Activated T-cell treated with anti-CD3 and anti-CD28 coated beads for 4 hours (primary cell): ENCODE measurements around the gene KLF11.
"Not testable (repeated sequence)": the region's sequence is repeated elsewhere in the genome, so short reads cannot be mapped to it uniquely, and the experiment has no call there.

Experiments used
- DNase-seq: peaks from one replicate; pipeline ENCODE4 v3.0.0-alpha.2; 2020

Gene KLF11

DNA sequence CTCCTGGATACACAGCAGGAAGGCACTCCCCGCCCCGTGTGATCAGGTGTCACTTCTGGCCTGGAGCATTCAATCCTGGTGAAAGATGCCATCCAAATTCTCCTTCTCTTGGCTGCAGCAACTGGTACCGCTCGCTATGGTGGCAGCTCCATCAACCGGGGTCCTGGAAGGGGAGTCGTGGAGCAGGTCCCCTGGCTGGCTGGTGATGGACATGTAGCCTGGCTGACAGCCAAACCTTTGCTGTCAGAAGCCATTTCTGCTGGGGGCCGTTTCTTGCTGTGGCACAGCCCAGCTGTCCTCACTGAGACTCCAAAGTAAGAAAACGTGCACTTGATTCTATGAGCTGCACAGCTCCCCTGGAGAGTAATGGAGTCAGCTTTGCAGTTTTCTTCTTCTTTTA, 44.0 kb downstream of the KLF11 start:
- DNase-seq = no peak

DNA sequence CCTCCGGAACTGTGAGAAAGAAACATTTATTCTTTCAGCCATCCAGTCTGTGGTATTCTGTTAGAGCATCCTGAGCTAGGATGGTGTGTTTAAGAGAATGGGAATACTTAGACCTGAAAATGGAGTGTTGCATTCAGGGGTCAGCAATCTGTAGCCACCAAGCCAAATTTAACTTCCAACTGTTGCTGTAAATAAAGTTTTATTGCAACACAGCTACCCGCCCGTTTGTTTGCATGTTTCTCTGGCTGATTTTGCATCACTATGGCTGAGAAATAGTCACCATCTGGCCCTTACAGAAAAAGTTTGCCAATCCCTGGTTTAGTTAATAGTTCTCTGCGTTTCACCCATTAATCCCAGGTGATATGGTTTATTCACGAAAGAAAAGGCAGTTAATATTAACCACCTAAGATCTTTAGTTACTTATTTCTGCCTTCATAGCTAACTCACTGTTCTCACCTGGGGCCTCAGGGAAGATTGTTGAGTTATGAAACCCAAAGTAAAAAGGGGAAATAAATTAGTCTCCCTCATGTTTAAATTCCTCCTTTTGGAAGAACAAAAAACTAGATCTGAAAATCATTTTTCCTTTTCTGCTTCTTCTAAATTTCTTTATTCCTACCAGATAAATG, 46.3 kb downstream of the KLF11 start:
- no peak for DNase-seq

DNA sequence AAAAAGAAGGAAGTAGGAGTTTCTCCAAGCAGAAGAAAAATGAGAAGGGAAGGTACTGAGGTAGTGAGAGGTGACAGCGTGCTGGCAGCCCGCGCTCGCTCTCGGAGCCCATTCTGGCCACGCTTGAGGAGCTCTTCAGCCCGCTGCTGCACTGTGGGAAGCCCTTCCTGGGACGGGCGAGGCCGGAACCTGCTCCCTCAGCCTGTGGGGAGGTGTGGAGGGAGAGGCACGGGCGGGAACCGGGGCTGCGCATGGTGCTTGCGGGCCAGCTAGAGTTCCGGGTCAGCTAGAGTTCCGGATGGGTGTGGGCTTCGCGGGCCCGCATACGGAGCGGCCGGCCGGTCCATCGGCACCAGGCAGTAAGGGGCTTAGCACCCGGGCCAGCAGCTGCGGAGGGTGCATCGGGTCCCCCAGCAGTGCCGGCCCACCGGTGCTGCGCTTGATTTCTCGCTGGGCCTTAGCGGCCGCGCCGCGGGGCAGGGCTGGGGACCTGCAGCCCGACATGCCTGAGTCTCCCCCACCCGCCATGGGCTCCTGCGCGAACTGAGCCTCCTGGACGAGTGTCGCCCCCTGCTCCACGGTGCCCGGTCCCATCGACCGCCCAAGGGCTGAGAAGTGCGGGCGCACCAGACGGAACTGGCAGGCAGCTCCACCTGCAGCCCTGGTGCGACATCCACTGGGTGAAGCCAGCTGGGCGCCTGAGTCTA, 48.0 kb downstream of the KLF11 start:
- DNase-seq = no peak

DNA sequence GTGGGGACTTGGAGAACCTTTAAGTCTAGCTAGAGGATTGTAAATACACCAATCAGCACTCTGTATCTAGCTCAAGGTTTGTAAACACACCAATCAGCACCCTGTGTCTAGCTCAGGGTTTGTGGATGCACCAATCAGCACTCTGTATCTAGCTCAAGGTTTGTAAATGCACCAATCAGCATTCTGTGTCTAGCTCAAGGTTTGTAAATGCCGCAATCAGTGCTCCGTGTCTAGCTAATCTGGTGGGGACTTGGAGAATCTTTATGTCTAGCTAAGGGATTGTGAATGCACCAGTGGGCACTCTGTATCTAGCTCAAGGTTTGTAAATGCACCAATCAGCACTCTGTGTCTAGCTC, 48.5 kb downstream of the KLF11 start:
- DNase-seq = not testable (repeated sequence)

DNA sequence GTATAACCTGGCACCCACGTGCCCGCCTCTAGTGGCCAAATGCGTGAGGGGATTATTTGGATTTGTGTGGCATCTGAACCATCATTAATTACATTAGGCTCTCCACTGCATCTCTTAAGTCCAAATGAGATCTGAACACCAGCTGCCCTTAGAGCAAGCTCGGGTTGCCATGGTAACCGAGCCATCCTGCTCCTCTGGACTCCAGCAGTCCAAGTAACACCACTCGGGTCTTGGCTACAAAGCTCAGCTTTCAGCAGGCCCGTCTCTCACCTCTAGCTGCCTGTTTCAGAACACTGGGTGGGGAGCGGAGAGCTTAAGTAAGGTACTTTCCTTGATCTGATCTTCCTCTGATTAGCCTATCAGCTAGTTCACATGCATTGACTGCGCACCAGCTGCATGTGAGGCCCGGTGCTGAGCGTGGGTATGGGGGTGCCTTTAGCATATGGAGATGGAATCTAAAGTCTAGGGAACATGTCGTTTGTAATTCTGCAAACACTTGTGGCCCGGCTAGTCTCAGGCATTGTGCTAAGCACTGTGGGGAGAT, 51.0 kb downstream of the KLF11 start:
- DNase-seq = no peak

DNA sequence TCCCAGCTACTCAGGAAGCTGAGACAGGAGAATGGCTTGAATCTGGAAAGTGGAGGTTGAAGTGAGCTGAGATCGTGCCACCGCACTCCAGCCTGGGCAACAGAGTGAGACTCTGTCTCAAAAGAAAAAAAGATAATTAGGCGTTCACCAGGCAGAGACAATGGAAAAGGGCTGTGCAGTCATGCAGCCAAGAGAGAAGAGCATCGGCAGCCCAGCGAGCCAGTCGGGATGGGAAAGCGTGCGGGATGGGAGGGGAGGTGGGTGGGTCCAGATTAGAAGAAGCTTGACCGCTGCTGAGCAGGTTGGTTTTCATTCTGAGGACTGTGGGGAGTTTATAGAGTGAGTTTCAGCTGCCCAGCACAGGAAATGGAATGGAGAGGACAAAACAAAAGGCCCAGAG, 51.8 kb downstream of the KLF11 start:
- no peak for DNase-seq

DNA sequence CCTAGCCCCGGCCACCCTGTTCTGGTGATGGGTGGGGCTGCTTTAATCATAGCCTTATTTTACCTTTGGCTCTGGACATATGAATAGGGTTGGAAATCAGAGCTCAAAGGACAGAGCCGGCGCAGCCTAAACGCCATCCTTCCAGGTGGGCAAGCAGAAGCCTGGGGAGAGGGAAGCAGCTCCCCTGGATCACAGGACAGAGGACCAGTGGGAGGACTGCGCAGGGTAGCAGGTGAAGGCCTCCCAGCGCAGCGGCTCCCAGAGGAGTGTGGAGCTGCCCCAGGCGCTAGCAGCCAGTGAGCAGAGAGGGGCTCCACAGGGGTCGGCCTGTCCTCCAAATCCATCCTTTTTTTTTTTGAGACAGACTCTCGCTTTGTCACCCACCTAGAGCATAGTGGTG, 53.3 kb downstream of the KLF11 start:
- no peak for DNase-seq

DNA sequence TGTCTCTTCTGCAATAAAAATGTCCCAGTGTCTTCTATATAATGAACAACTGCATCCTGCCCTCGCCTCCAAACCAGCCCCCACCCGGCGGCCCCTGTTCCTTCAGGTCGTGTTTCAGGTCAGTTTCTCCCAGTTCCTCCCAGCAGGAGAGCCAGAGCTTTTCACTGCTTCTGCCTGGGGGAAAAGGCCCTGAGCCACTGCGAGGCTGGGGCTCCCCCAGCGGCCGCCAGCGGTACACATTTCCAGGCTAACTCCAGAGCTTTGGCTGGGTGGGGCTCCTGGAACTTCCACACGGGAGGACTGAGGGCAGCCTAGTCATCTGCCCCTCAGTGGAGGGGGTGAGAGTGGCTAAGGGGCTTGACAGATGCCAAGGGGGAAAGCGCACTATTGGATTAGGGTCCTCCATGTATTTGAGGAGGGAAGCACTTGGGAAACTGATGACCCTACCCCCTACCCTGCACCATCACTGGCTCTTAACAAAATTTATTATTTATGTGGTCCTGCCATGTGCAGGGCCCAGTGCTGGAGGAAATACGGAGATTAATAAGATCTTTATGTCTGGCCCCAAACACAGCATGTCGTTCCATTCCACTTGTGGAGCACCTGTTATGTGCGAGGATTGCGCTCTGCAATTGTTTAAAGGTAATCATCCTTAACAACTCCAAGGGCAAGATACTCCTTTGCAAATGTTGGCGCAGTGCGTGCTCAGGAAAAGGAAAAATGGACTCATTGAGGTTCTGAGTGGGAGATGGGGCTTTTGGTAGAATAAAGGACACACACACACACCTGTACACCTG, 54.2 kb downstream of the KLF11 start:
- DNase-seq = no peak

DNA sequence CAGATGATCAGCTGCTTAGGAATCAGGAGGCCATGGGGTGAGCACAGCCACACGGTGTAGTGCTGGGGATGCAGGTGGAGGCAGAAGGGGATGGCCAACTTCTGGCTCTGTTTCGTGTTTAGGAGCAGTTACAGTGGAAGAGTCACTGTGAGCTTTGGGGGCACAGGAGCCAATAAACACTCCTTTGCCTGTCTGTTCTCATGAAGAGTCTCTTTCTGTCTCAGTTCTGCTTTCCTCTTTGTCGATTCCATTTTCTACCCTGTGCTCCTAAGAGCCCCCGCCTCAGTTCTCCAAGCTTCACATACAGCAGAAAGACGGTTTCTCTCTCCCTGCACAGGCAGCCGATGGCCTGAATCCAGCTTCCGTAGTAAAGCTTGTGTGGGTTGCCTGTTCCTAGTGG, 58.1 kb downstream of the KLF11 start:
- DNase-seq = no peak

DNA sequence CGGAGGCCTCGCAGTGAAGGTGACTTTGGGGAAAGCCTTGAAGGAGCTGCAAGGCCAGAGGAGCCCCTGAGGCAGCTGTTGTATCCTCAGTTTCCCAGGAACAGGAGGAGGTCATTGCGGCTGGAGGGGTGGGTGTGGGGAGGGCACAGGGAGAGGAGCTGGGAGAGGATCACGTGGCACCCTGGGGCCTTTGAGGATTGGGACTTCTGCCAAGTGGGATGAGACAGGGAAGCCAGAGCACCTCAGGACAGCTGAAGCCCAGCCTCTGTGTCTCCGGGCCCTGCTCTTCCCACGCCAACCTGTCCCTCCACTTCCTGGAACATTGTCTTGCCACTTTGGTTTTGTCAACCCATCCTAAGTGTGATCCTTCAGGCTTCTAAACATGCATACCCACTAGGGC, 59.8 kb downstream of the KLF11 start:
- DNase-seq = no peak
